DND-41 (cell line): ENCODE data around the gene SV2B.
"Not testable (repeated sequence)": the region's sequence is repeated elsewhere in the genome, so short reads cannot be mapped to it uniquely, and the experiment has no call there.

ENCODE experiments used
- CTCF ChIP-seq: IDR thresholded peaks from 2 replicates; pipeline ENCODE4 v1.5.1; 2012; ENCODE audit warnings: borderline replicate concordance, low read length, moderate library complexity, mild to moderate bottlenecking; ENCODE audit not compliant: poor library complexity, severe bottlenecking; ENCODE audit errors: extremely low read depth
- EZH2 ChIP-seq: IDR thresholded peaks from 3 replicates; pipeline ENCODE4 v1.6.1; 2012; ENCODE audit warnings: borderline replicate concordance, low read depth, mild to moderate bottlenecking, moderate library complexity, low read length, inconsistent platforms; ENCODE audit not compliant: severe bottlenecking

GRCh38 chr15:91093866-91094265 is 6.2 kb upstream of the SV2B start:
- TF ChIP-seq CTCF, EZH2: not testable (repeated sequence)
